ENCODE data around the gene KIAA1958. TPM values are rescaled to one million over a fixed set of nuclear protein-coding genes. Genes with fewer than 3 reads are reported as not detected.

Gene KIAA1958
- polyA plus RNA-seq, 2 of the 4 experiments (the other 2 are of a cell fraction) = 2.2 to 3.7 TPM

- POLR2A ChIA-PET = no interaction called here
These were observed 13.6 kb upstream of the KIAA1958 start for GRCh38 chr9:112472996-112473395.

GRCh38 chr9:112473986-112474385 lies 12.6 kb upstream of the KIAA1958 start:
- WGBS (ENCODE audit: missing lambda C conversion rate) = 96% methylated on average over 2 of the region's 2 CpGs
- Histone ChIP-seq H3K27ac (no peak overlapping the region), H3K4me3 (no peak overlapping the region), H3K4me1 (no peaks in the 10 kb centered on the region), H3K9me3 (peaks cover 16% of the 10 kb centered on the region; the same call in 2 of the 3 replicates), H3K4me2 (no peak overlapping the region)
- POLR2A ChIA-PET = no interaction called here
- TF ChIP-seq GATA3 (IDR thresholded peaks at IDR 0.05; ENCODE audit: borderline replicate concordance) (no peak), FOXS1 (CRISPR knock-in tag; IDR thresholded peaks at IDR 0.05) (no peak), ATOH8 (CRISPR knock-in tag; IDR thresholded peaks at IDR 0.05; ENCODE audit: low read depth) (no peak), HMGXB4 (CRISPR knock-in tag; IDR thresholded peaks at IDR 0.05; ENCODE audit: borderline replicate concordance) (no peak), BHLHE40 (IDR thresholded peaks at IDR 0.05; ENCODE audit: low read depth, low read length) (no peak), MAX (IDR thresholded peaks at IDR 0.05) (no peak), JUN (IDR thresholded peaks at IDR 0.05) (no peak), KDM5A (IDR thresholded peaks at IDR 0.05) (no peak), TFCP2L1 (CRISPR knock-in tag; IDR thresholded peaks at IDR 0.05) (no peak), NR3C1 (IDR thresholded peaks at IDR 0.05) (no peak)
- CTCF ChIA-PET = no interaction called here
- no peak for DNase-seq (ENCODE audit: low read depth in 1 of 2, low spot score in 1 of 2)
- no peak for ATAC-seq
- no peak for FAIRE-seq

More at GRCh38 chr9:112472996-112473395, 13.6 kb upstream of the KIAA1958 start:
- H3K4me3 ChIP-seq = no peak overlapping the region
- 80% methylated on average over 3 of the region's 3 CpGs for WGBS (ENCODE audit: missing lambda C conversion rate)
- H3K9me3 ChIP-seq = peaks cover 16% of the 10 kb centered on the region; the same call in 2 of the 3 replicates
- H3K27ac ChIP-seq = no peak overlapping the region
- CTCF ChIA-PET = no interaction called here
- H3K4me1 ChIP-seq = no peaks in the 10 kb centered on the region
- no peak for DNase-seq (ENCODE audit: low read depth in 1 of 2, low spot score in 1 of 2)
- ATAC-seq = no peak
- TF ChIP-seq CHD2 (IDR thresholded peaks at IDR 0.05; ENCODE audit: low read length, partially characterized antibody) (no peak), FOSL2 (IDR thresholded peaks at IDR 0.05) (no peak), FOSL2 (CRISPR knock-in tag; IDR thresholded peaks at IDR 0.05) (no peak), RCOR1 (IDR thresholded peaks at IDR 0.05; ENCODE audit: low read depth, low read length) (no peak), PBX3 (IDR thresholded peaks at IDR 0.05) (no peak), EP300 (IDR thresholded peaks at IDR 0.05) (no peak), HOXB5 (CRISPR knock-in tag; IDR thresholded peaks at IDR 0.05) (no peak), NPAS2 (CRISPR knock-in tag; IDR thresholded peaks at IDR 0.05; ENCODE audit: borderline replicate concordance) (no peak), USF2 (IDR thresholded peaks at IDR 0.05) (no peak), SMC3 (IDR thresholded peaks at IDR 0.05) (no peak), EHF (CRISPR knock-in tag; IDR thresholded peaks at IDR 0.05) (no peak), HOXA7 (CRISPR knock-in tag; IDR thresholded peaks at IDR 0.05) (no peak), SREBF2 (IDR thresholded peaks at IDR 0.05) (no peak), CBX8 (IDR thresholded peaks at IDR 0.05) (no peak), CHD4 (IDR thresholded peaks at IDR 0.05; ENCODE audit: borderline replicate concordance) (no peak)
- FAIRE-seq = no peak
- H3K4me2 ChIP-seq = no peak overlapping the region
